Measurements from ENCODE around the gene CCDC134. TPM values are rescaled to one million over a fixed set of nuclear protein-coding genes. Genes with fewer than 3 reads are reported as not detected.

The CCDC134 gene
- total RNA-seq, 1 donor: 8.1 TPM

GRCh38 chr22:41815716-41816115 is 15.2 kb downstream of the CCDC134 start:
- no peak for TF ChIP-seq CTCF (IDR thresholded peaks at IDR 0.05; ENCODE audit: insufficient read depth, low read length)
- H3K4me3 ChIP-seq (ENCODE audit: low read depth, low read length): no peak overlapping the region
- DNase-seq (ENCODE audit: low read depth): no peak

GRCh38 chr22:41816241-41816640 is 15.8 kb downstream of the CCDC134 start:
- DNase-seq (ENCODE audit: low read depth): no peak
- H3K4me3 ChIP-seq (ENCODE audit: low read depth, low read length): no peak overlapping the region
- no peak for TF ChIP-seq CTCF (IDR thresholded peaks at IDR 0.05; ENCODE audit: insufficient read depth, low read length)

- TF ChIP-seq CTCF (IDR thresholded peaks at IDR 0.05; ENCODE audit: insufficient read depth, low read length): no peak
- no peak for DNase-seq (ENCODE audit: low read depth)
- H3K4me3 ChIP-seq (ENCODE audit: low read depth, low read length): no peak overlapping the region
Measured at GRCh38 chr22:41816871-41817270, 16.4 kb downstream of the CCDC134 start.

- TF ChIP-seq CTCF (IDR thresholded peaks at IDR 0.05; ENCODE audit: insufficient read depth, low read length): no peak
Measured at GRCh38 chr22:41818011-41818410, 17.5 kb downstream of the CCDC134 start.

GRCh38 chr22:41818596-41818995 is 18.1 kb downstream of the CCDC134 start:
- TF ChIP-seq CTCF (IDR thresholded peaks at IDR 0.05; ENCODE audit: insufficient read depth, low read length): no peak
- DNase-seq (ENCODE audit: low read depth): no peak
- H3K4me3 ChIP-seq (ENCODE audit: low read depth, low read length): no peak overlapping the region

More at GRCh38 chr22:41818011-41818410, 17.5 kb downstream of the CCDC134 start:
- H3K4me3 ChIP-seq (ENCODE audit: low read depth, low read length): no peak overlapping the region
- no peak for DNase-seq (ENCODE audit: low read depth)

GRCh38 chr22:41819257-41819656 is 18.8 kb downstream of the CCDC134 start:
- TF ChIP-seq CTCF (IDR thresholded peaks at IDR 0.05; ENCODE audit: insufficient read depth, low read length): no peak
- DNase-seq (ENCODE audit: low read depth): no peak
- no peak overlapping the region for H3K4me3 ChIP-seq (ENCODE audit: low read depth, low read length)

GRCh38 chr22:41820447-41820846 is 20.0 kb downstream of the CCDC134 start:
- TF ChIP-seq CTCF (IDR thresholded peaks at IDR 0.05; ENCODE audit: insufficient read depth, low read length): no peak
- no peak overlapping the region for H3K4me3 ChIP-seq (ENCODE audit: low read depth, low read length)
- no peak for DNase-seq (ENCODE audit: low read depth)
